Endothelial cell of umbilical vein (primary cell): Measurements from ENCODE around the gene QTRT2. TPM values are rescaled to one million over a fixed set of nuclear protein-coding genes. Genes with fewer than 3 reads are reported as not detected.

Experiments used
- BruUV-seq: library from RNA; stranded (reverse); fragments of 400-500 nt; replicated peaks from 2 replicates; lab custom pipeline; 2021; lab: Mats Ljungman, UMichigan
- CTCF ChIA-PET: fragments of 300-600, 350-600 bp; sonication (Branson Sonifier 250); formaldehyde crosslinking; loops from one replicate; lab custom pipeline; 2021; ENCODE audit warnings: antibody characterized with exemption, inconsistent platforms; lab: Charles Lee
- POLR2A ChIA-PET: fragments of 300-600, 350-600 bp; sonication (Branson Sonifier 250); formaldehyde crosslinking; loops from one replicate; lab custom pipeline; 2021; ENCODE audit warnings: antibody characterized with exemption, inconsistent platforms; lab: Charles Lee
- DNase-seq: peaks from one replicate; pipeline ENCODE4 v3.0.0-alpha.2; 2011; ENCODE audit warnings: low read depth, low spot score
- FAIRE-seq: peaks from 2 replicates; lab custom pipeline; 2011; peaks lifted over from hg19 to GRCh38; lab: Jason Lieb, UNC
- H2AFZ ChIP-seq: 2 replicates; pipeline ENCODE4 v1.6.0; 2012; ENCODE audit warnings: low read depth, low read length, control low read depth, inconsistent platforms
- H3K27ac ChIP-seq: 2 replicates; pipeline ENCODE4 v1.5.1; 2011; ENCODE audit warnings: low read depth, mild to moderate bottlenecking, control low read depth, low read length, moderate library complexity; ENCODE audit not compliant: insufficient read depth
- H3K27me3 ChIP-seq, 2 experiments: 2 replicates each; pipeline versions ENCODE4 v1.6.0 to v1.6.1; 2011; ENCODE audit warnings: low read length in 2 of 2, mixed read lengths in 1 of 2; ENCODE audit not compliant: control insufficient read depth in 2 of 2, insufficient read depth in 2 of 2
- H3K36me3 ChIP-seq, 2 experiments: 2 replicates in 1 of 2; 3 replicates in 1 of 2; pipeline ENCODE4 v1.5.1; 2011; ENCODE audit warnings: low read length in 2 of 2, mild to moderate bottlenecking in 1 of 2, moderate library complexity in 1 of 2; ENCODE audit not compliant: control insufficient read depth in 2 of 2, insufficient read depth in 2 of 2; ENCODE audit errors: extremely low read depth in 1 of 2
- H3K4me1 ChIP-seq: 3 replicates; pipeline ENCODE4 v1.5.1; 2011; ENCODE audit warnings: mild to moderate bottlenecking, low read length; ENCODE audit not compliant: control insufficient read depth, insufficient read depth; ENCODE audit errors: extremely low read depth
- H3K4me2 ChIP-seq: 2 replicates; pipeline ENCODE4 v1.6.1; 2011; ENCODE audit warnings: low read length, control low read depth, mixed read lengths; ENCODE audit not compliant: insufficient read depth
- H3K4me3 ChIP-seq, 3 experiments: fragments of 200-600 bp in 1 of 3; sonication (generic), shearing (Covaris generic) in 1 of 3; replicated peaks in 1 of 3; 2 replicates each; pipeline ENCODE4 v1.5.1; 2011 to 2016; ENCODE audit warnings: control low read depth in 3 of 3, low read length in 3 of 3, mild to moderate bottlenecking in 2 of 3, inconsistent platforms in 1 of 3, low read depth in 1 of 3, moderate library complexity in 1 of 3; ENCODE audit not compliant: insufficient read depth in 1 of 3
- H3K79me2 ChIP-seq: 2 replicates; pipeline ENCODE4 v1.6.0; 2012; ENCODE audit warnings: low read length, inconsistent platforms; ENCODE audit not compliant: control insufficient read depth, insufficient read depth
- H3K9ac ChIP-seq: replicated peaks from 2 replicates; pipeline ENCODE3; 2011; ENCODE audit warnings: low read length, control low read depth; ENCODE audit not compliant: insufficient read depth; ENCODE audit errors: extremely low read depth
- H3K9me1 ChIP-seq: replicated peaks from 3 replicates; pipeline ENCODE4 v1.6.0; 2011; ENCODE audit warnings: mild to moderate bottlenecking, low read length; ENCODE audit not compliant: control insufficient read depth, insufficient read depth; ENCODE audit errors: extremely low read depth
- H3K9me3 ChIP-seq: replicated peaks from 2 replicates; pipeline ENCODE4 v1.5.1; 2012; ENCODE audit warnings: low read length, inconsistent platforms; ENCODE audit not compliant: control insufficient read depth, insufficient read depth
- H4K20me1 ChIP-seq: replicated peaks from 2 replicates; pipeline ENCODE3; 2011; ENCODE audit warnings: mild to moderate bottlenecking, low read length; ENCODE audit not compliant: control insufficient read depth, insufficient read depth; ENCODE audit errors: extremely low read depth
- CTCF ChIP-seq, 2 donors: IDR thresholded peaks; 1 replicate in 1 of 2; 2 replicates in 1 of 2; pipeline ENCODE4 v1.5.1; 2011; ENCODE audit warnings: low read length in 2 of 2, mild to moderate bottlenecking in 2 of 2, moderate library complexity in 2 of 2, control low read depth in 1 of 2, inconsistent platforms in 1 of 2, low read depth in 1 of 2; ENCODE audit not compliant: insufficient read depth in 1 of 2; ENCODE audit errors: extremely low read depth in 1 of 2
- EZH2 ChIP-seq: IDR thresholded peaks from 2 replicates; pipeline ENCODE4 v1.6.1; 2012; ENCODE audit warnings: borderline replicate concordance, low read depth, mild to moderate bottlenecking, moderate library complexity, low read length, inconsistent platforms; ENCODE audit not compliant: severe bottlenecking
- FOS ChIP-seq: IDR thresholded peaks from 2 replicates; pipeline ENCODE4 v1.6.1; 2011; ENCODE audit warnings: mild to moderate bottlenecking, low read length, moderate library complexity, borderline replicate concordance; ENCODE audit not compliant: insufficient read depth
- GATA2 ChIP-seq: IDR thresholded peaks from 2 replicates; pipeline ENCODE4 v1.7.0; 2011; ENCODE audit warnings: low read depth, mild to moderate bottlenecking, moderate library complexity, mixed read lengths, low read length; ENCODE audit not compliant: insufficient read length, insufficient read depth
- JUN ChIP-seq: IDR thresholded peaks from 2 replicates; pipeline ENCODE4 v1.6.1; 2011; ENCODE audit warnings: borderline replicate concordance, low read depth; ENCODE audit not compliant: insufficient read length, insufficient read depth
- MAX ChIP-seq: IDR thresholded peaks from 2 replicates; pipeline ENCODE4 v1.6.1; 2011; ENCODE audit not compliant: insufficient read depth, insufficient read length
- MYC ChIP-seq: IDR thresholded peaks from one replicate; pipeline ENCODE4 v1.6.1; 2011; ENCODE audit warnings: mild to moderate bottlenecking, low read depth, low read length
- POLR2AphosphoS5 ChIP-seq: IDR thresholded peaks from 2 replicates; pipeline ENCODE4 v1.6.1; 2012; ENCODE audit warnings: low read depth, mild to moderate bottlenecking, control low read depth, low read length, moderate library complexity; ENCODE audit not compliant: insufficient read depth
- dilution Hi-C: fragments of 300-500 bp; cut with MboI; formaldehyde crosslinking; loops from one replicate; pipeline ENCODE4 v1.15.0; 2019; ENCODE audit warnings: low sequenced_read_pairs; ENCODE audit not compliant: extremely low pct_ligation_motif_present
- intact Hi-C: fragments of 100-400 bp; cut with micrococcal nuclease; formaldehyde crosslinking; loops from one replicate; pipeline ENCODE4 v1.10.0; 2022
- polyA plus RNA-seq, 4 experiments: library from polyadenylated mRNA; depleted of rRNA in 3 of 4; stranded (reverse) in 3 of 4; unstranded in 1 of 4; fragments of >200 nt; gene quantifications; 2 replicates each; pipeline versions ENCODE4 v1.2.1 to v1.2.3, GENCODE V29; 2011 to 2012; ENCODE audit warnings: missing spikeins in 1 of 4
- total RNA-seq: library from RNA; stranded (reverse); gene quantifications from 2 replicates; pipeline ENCODE4 v1.2.3, GENCODE V29; 2021

QTRT2 gene
- total and polyA plus RNA-seq, 2 donors (not counting 3 experiments of a cell fraction or from before 2014, with no cell fraction given) = 11.0 to 42.8 TPM

- peaks cover 4% of the 10 kb centered on the region for H3K79me2 ChIP-seq
- ChIA-PET POLR2A (no interaction called here), CTCF (interaction anchor here (0.9 kb wide), 1 partner anchor 8 kb away, joined by 3 read pairs; no protein-coding TSS in a partner anchor)
- peaks cover 3% of the 10 kb centered on the region for H3K4me1 ChIP-seq
- H4K20me1 ChIP-seq = no peaks in the 10 kb centered on the region
- no peak overlapping the region for H3K9ac ChIP-seq
- intact Hi-C loops (no loop called here), dilution Hi-C loops (no loop called here)
- H3K36me3 ChIP-seq = no peaks in the 10 kb centered on the region
- no peak overlapping the region for H3K4me3 ChIP-seq
- no peak overlapping the region for H2AFZ ChIP-seq
- no peak for FAIRE-seq
- no TSS peak for BruUV-seq
- no peak for DNase-seq
- no peak overlapping the region for H3K4me2 ChIP-seq
- H3K9me1 ChIP-seq = no peaks in the 10 kb centered on the region
- H3K27me3 ChIP-seq = no peaks in the 10 kb centered on the region
- no peak for TF ChIP-seq CTCF (IDR thresholded peaks at IDR 0.05; ENCODE audit: extremely low read depth in 1 of 2, insufficient read depth in 1 of 2, low read depth in 1 of 2, low read length in 2 of 2)
- no peak for TF ChIP-seq POLR2AphosphoS5
- TF ChIP-seq MYC = no peak
- no peak for TF ChIP-seq FOS
- no peak for TF ChIP-seq EZH2
- TF ChIP-seq GATA2 = no peak
- TF ChIP-seq JUN = no peak
- TF ChIP-seq MAX = no peak
- H3K27ac ChIP-seq = no peak overlapping the region
- no peaks in the 10 kb centered on the region for H3K9me3 ChIP-seq
These were observed 4.3 kb upstream of the QTRT2 start for GRCh38 chr3:114052216-114052615.
